ENCODE data around the gene GRB2. TPM values are rescaled to one million over a fixed set of nuclear protein-coding genes. Genes with fewer than 3 reads are reported as not detected.

GRB2 gene
- total and polyA plus RNA-seq, 2 donors (not counting 1 experiment from before 2014, with no cell fraction given): 114 to 219 TPM

GRCh38 chr17:75371981-75372380, 33.5 kb downstream of the GRB2 start:
- Histone ChIP-seq H3K27me3 (replicated peaks in 1 of 4; ENCODE audit: control extremely low read depth in 1 of 4, control insufficient read depth in 3 of 4, insufficient read depth in 4 of 4, low read length in 3 of 4) (no peaks in the 10 kb centered on the region), H3K27ac (ENCODE audit: low read length in 2 of 2) (peak overlapping the region; percentile 42 to 76), H3K4me1 (ENCODE audit: control insufficient read depth in 2 of 2, insufficient read depth in 2 of 2, low read length in 2 of 2) (peaks cover 66 to 85% of the 10 kb centered on the region in 2 donors), H3K79me2 (ENCODE audit: control insufficient read depth, insufficient read depth, low read length) (peaks cover 100% of the 10 kb centered on the region), H3K4me3 (ENCODE audit: control extremely low read depth in 1 of 5, extremely low read depth in 1 of 5, insufficient read depth in 1 of 5, low read depth in 2 of 5, low read length in 4 of 5) (peak overlapping the region in 1 of 5 experiments; percentile 3), H3K4me2 (replicated peaks; ENCODE audit: low read depth, low read length, poor library complexity, severe bottlenecking) (peak overlapping the region; percentile 42), H3K9ac (ENCODE audit: low read length) (no peak overlapping the region), H4K20me1 (ENCODE audit: control insufficient read depth, insufficient read depth, low read length, poor library complexity, severe bottlenecking) (peaks cover 98% of the 10 kb centered on the region), H3K36me3 (replicated peaks in 1 of 2; ENCODE audit: control extremely low read depth in 1 of 2, control insufficient read depth in 1 of 2, extremely low read depth in 1 of 2, insufficient read depth in 2 of 2, low read length in 1 of 2) (peaks cover 0 to 61% of the 10 kb centered on the region in 2 experiments), H2AFZ (ENCODE audit: insufficient read depth, low read depth, low read length, poor library complexity, severe bottlenecking) (no peak overlapping the region), H3K9me3 (ENCODE audit: control extremely low read depth in 1 of 3, control insufficient read depth in 2 of 3, insufficient read depth in 1 of 3, low read length in 2 of 3) (no peaks in the 10 kb centered on the region)
- ChIA-PET POLR2A (no interaction called here), CTCF (interaction anchor here (1.5 kb wide), 1 partner anchor 52 kb away, joined by 3 read pairs; no protein-coding TSS in a partner anchor)
- DNase-seq (no peak), ATAC-seq (ENCODE audit: low read depth) (no peak)
- TF ChIP-seq, protein P1, sequence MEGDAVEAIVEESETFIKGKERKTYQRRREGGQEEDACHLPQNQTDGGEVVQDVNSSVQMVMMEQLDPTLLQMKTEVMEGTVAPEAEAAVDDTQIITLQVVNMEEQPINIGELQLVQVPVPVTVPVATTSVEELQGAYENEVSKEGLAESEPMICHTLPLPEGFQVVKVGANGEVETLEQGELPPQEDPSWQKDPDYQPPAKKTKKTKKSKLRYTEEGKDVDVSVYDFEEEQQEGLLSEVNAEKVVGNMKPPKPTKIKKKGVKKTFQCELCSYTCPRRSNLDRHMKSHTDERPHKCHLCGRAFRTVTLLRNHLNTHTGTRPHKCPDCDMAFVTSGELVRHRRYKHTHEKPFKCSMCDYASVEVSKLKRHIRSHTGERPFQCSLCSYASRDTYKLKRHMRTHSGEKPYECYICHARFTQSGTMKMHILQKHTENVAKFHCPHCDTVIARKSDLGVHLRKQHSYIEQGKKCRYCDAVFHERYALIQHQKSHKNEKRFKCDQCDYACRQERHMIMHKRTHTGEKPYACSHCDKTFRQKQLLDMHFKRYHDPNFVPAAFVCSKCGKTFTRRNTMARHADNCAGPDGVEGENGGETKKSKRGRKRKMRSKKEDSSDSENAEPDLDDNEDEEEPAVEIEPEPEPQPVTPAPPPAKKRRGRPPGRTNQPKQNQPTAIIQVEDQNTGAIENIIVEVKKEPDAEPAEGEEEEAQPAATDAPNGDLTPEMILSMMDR (IDR thresholded peaks at IDR 0.05): no peak
- no peak for TF ChIP-seq EZH2 (IDR thresholded peaks at IDR 0.05; ENCODE audit: borderline replicate concordance, insufficient read depth, low read depth, low read length, poor library complexity, severe bottlenecking)
- H3K4me1 Mint-ChIP-seq: peaks cover 79% of the 10 kb centered on the region
- intact Hi-C loops (cut with micrococcal nuclease): loop anchor here (2.0 kb wide), 2 partner anchors 19 to 27 kb away; no protein-coding TSS in a partner anchor
- no peaks in the 10 kb centered on the region for H3K9me3 Mint-ChIP-seq (ENCODE audit: insufficient read depth)
- WGBS (ENCODE audit: insufficient coverage): 70% methylated on average over 2 of the region's 5 CpGs
- H3K27me3 Mint-ChIP-seq: no peaks in the 10 kb centered on the region
- H3K27ac Mint-ChIP-seq: peak overlapping the region; percentile 71
- peak overlapping the region; percentile 74 for H3K4me3 Mint-ChIP-seq

DNA sequence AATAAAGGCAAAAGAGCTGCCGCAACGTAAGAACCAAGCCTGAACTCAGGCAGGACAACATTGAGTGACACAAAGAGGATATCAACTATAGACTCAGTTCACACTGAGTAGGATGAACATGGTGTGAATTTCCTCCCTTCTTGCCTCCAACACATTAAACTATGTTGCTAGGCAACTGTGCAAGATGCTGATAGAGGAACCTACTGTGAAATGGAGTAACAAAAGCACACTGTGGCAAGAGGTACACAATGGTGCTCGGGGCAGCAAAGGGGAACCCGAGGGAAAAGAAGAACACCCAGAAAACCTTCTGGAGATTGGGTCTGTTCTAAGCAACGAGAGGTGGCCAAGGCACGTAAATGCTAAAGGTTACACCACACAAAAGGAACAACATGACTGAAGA, 34.1 kb downstream of the GRB2 start:
- intact Hi-C loops (cut with micrococcal nuclease): loop anchor here (2.0 kb wide), 2 partner anchors 19 to 27 kb away; no protein-coding TSS in a partner anchor
- H3K27me3 ChIP-seq (replicated peaks in 1 of 4; ENCODE audit: control extremely low read depth in 1 of 4, control insufficient read depth in 3 of 4, insufficient read depth in 4 of 4, low read length in 3 of 4): no peaks in the 10 kb centered on the region
- Mint-ChIP-seq H3K4me1 (peaks cover 80% of the 10 kb centered on the region), H3K27ac (peak overlapping the region; percentile 84), H3K9me3 (ENCODE audit: insufficient read depth) (no peaks in the 10 kb centered on the region), H3K27me3 (no peaks in the 10 kb centered on the region), H3K4me3 (peak overlapping the region; percentile 74)
- H3K27ac ChIP-seq (ENCODE audit: low read length in 2 of 2): peak overlapping the region; percentile 42 to 76
- peaks cover 0 to 55% of the 10 kb centered on the region in 2 experiments for H3K36me3 ChIP-seq (replicated peaks in 1 of 2; ENCODE audit: control extremely low read depth in 1 of 2, control insufficient read depth in 1 of 2, extremely low read depth in 1 of 2, insufficient read depth in 2 of 2, low read length in 1 of 2)
- WGBS (ENCODE audit: insufficient coverage): 7% methylated on average over 2 of the region's 6 CpGs
- TF ChIP-seq, protein P1 (IDR thresholded peaks at IDR 0.05): no peak
- no peak for TF ChIP-seq EZH2 (IDR thresholded peaks at IDR 0.05; ENCODE audit: borderline replicate concordance, insufficient read depth, low read depth, low read length, poor library complexity, severe bottlenecking)
- ATAC-seq (ENCODE audit: low read depth): peak; percentile 62
- peak overlapping the region; percentile 0 for H3K9ac ChIP-seq (ENCODE audit: low read length)
- no peaks in the 10 kb centered on the region for H3K9me3 ChIP-seq (ENCODE audit: control extremely low read depth in 1 of 3, control insufficient read depth in 2 of 3, insufficient read depth in 1 of 3, low read length in 2 of 3)
- peak overlapping the region; percentile 1 for H2AFZ ChIP-seq (ENCODE audit: insufficient read depth, low read depth, low read length, poor library complexity, severe bottlenecking)
- peak overlapping the region; percentile 42 for H3K4me2 ChIP-seq (replicated peaks; ENCODE audit: low read depth, low read length, poor library complexity, severe bottlenecking)
- CTCF ChIA-PET: interaction anchor here (0.7 to 1.8 kb wide), 2 partner anchors 9 to 17 kb away, joined by 4 to 5 read pairs; no protein-coding TSS in a partner anchor
- POLR2A ChIA-PET: no interaction called here
- H4K20me1 ChIP-seq (ENCODE audit: control insufficient read depth, insufficient read depth, low read length, poor library complexity, severe bottlenecking): peaks cover 96% of the 10 kb centered on the region
- H3K4me3 ChIP-seq (ENCODE audit: control extremely low read depth in 1 of 5, extremely low read depth in 1 of 5, insufficient read depth in 1 of 5, low read depth in 2 of 5, low read length in 4 of 5): peak overlapping the region in 1 of 5 experiments; percentile 3
- peaks cover 100% of the 10 kb centered on the region for H3K79me2 ChIP-seq (ENCODE audit: control insufficient read depth, insufficient read depth, low read length)
- DNase-seq: peak; percentile 73
- peaks cover 64 to 85% of the 10 kb centered on the region in 2 donors for H3K4me1 ChIP-seq (ENCODE audit: control insufficient read depth in 2 of 2, insufficient read depth in 2 of 2, low read length in 2 of 2)

Data from B cell (primary cell).